ENCODE data around the gene RGMA. TPM values are rescaled to one million over a fixed set of nuclear protein-coding genes. Genes with fewer than 3 reads are reported as not detected.

RGMA gene
- total and polyA plus RNA-seq, 2 donors (not counting 1 experiment from before 2014, with no cell fraction given): not detected

GRCh38 chr15:93042691-93043378, 46.2 kb downstream of the RGMA start:
- peaks cover 0 to 10% (median 0%) of the 10 kb centered on the region in 4 experiments for H3K27me3 ChIP-seq (replicated peaks in 1 of 4; ENCODE audit: control extremely low read depth in 1 of 4, control insufficient read depth in 3 of 4, insufficient read depth in 4 of 4, low read length in 3 of 4)
- WGBS (ENCODE audit: insufficient coverage): 93% methylated on average over 18 of the region's 18 CpGs
- ATAC-seq (ENCODE audit: low read depth) (no peak), DNase-seq (no peak)
- H3K27ac Mint-ChIP-seq: no peak overlapping the region
- H3K4me3 Mint-ChIP-seq: no peak overlapping the region
- no peak overlapping the region for H3K9ac ChIP-seq (ENCODE audit: low read length)
- no peaks in the 10 kb centered on the region for H3K36me3 ChIP-seq (replicated peaks in 1 of 2; ENCODE audit: control extremely low read depth in 1 of 2, control insufficient read depth in 1 of 2, extremely low read depth in 1 of 2, insufficient read depth in 2 of 2, low read length in 1 of 2)
- TF ChIP-seq CTCF (IDR thresholded peaks at IDR 0.05) (no peak), EZH2 (IDR thresholded peaks at IDR 0.05; ENCODE audit: borderline replicate concordance, insufficient read depth, low read depth, low read length, poor library complexity, severe bottlenecking) (no peak)
- peaks cover 4% of the 10 kb centered on the region for H3K4me1 Mint-ChIP-seq
- H3K9me3 Mint-ChIP-seq (ENCODE audit: insufficient read depth): peaks cover 2% of the 10 kb centered on the region
- intact Hi-C loops (cut with micrococcal nuclease): no loop called here
- H3K27ac ChIP-seq (ENCODE audit: low read length in 2 of 2): no peak overlapping the region
- H3K27me3 Mint-ChIP-seq: peaks cover 25% of the 10 kb centered on the region
- peaks cover 0 to 15% (median 4%) of the 10 kb centered on the region in 3 donors for H3K9me3 ChIP-seq (ENCODE audit: control extremely low read depth in 1 of 3, control insufficient read depth in 2 of 3, insufficient read depth in 1 of 3, low read length in 2 of 3)
- peaks cover 5 to 6% of the 10 kb centered on the region in 2 donors for H3K4me1 ChIP-seq (ENCODE audit: control insufficient read depth in 2 of 2, insufficient read depth in 2 of 2, low read length in 2 of 2)
- ChIA-PET CTCF (no interaction called here), POLR2A (no interaction called here)
- H4K20me1 ChIP-seq (ENCODE audit: control insufficient read depth, insufficient read depth, low read length, poor library complexity, severe bottlenecking): no peaks in the 10 kb centered on the region
- no peak overlapping the region for H3K4me3 ChIP-seq (ENCODE audit: control extremely low read depth in 1 of 5, extremely low read depth in 1 of 5, insufficient read depth in 1 of 5, low read depth in 2 of 5, low read length in 4 of 5)
- H3K79me2 ChIP-seq (ENCODE audit: control insufficient read depth, insufficient read depth, low read length): no peaks in the 10 kb centered on the region
- H3K4me2 ChIP-seq (replicated peaks; ENCODE audit: low read depth, low read length, poor library complexity, severe bottlenecking): no peak overlapping the region
- no peak overlapping the region for H2AFZ ChIP-seq (ENCODE audit: insufficient read depth, low read depth, low read length, poor library complexity, severe bottlenecking)

- H4K20me1 ChIP-seq (ENCODE audit: control insufficient read depth, insufficient read depth, low read length, poor library complexity, severe bottlenecking): no peaks in the 10 kb centered on the region
- no peak overlapping the region for H3K4me3 ChIP-seq (ENCODE audit: control extremely low read depth in 1 of 5, extremely low read depth in 1 of 5, insufficient read depth in 1 of 5, low read depth in 2 of 5, low read length in 4 of 5)
- no peak overlapping the region for H3K27ac ChIP-seq (ENCODE audit: low read length in 2 of 2)
- 52% methylated on average over 3 of the region's 3 CpGs for WGBS (ENCODE audit: insufficient coverage)
- Mint-ChIP-seq H3K4me1 (no peaks in the 10 kb centered on the region), H3K4me3 (no peak overlapping the region), H3K27me3 (peaks cover 21% of the 10 kb centered on the region), H3K9me3 (ENCODE audit: insufficient read depth) (peaks cover 2% of the 10 kb centered on the region), H3K27ac (no peak overlapping the region)
- peaks cover 0 to 9% (median 0%) of the 10 kb centered on the region in 4 experiments for H3K27me3 ChIP-seq (replicated peaks in 1 of 4; ENCODE audit: control extremely low read depth in 1 of 4, control insufficient read depth in 3 of 4, insufficient read depth in 4 of 4, low read length in 3 of 4)
- no peaks in the 10 kb centered on the region for H3K4me1 ChIP-seq (ENCODE audit: control insufficient read depth in 2 of 2, insufficient read depth in 2 of 2, low read length in 2 of 2)
- ChIA-PET POLR2A (no interaction called here), CTCF (no interaction called here)
- TF ChIP-seq CTCF (IDR thresholded peaks at IDR 0.05): no peak
- no peak for TF ChIP-seq EZH2 (IDR thresholded peaks at IDR 0.05; ENCODE audit: borderline replicate concordance, insufficient read depth, low read depth, low read length, poor library complexity, severe bottlenecking)
- ATAC-seq (ENCODE audit: low read depth) (no peak), DNase-seq (no peak)
- intact Hi-C loops (cut with micrococcal nuclease): no loop called here
- H3K4me2 ChIP-seq (replicated peaks; ENCODE audit: low read depth, low read length, poor library complexity, severe bottlenecking): no peak overlapping the region
- no peak overlapping the region for H3K9ac ChIP-seq (ENCODE audit: low read length)
- H3K36me3 ChIP-seq (replicated peaks in 1 of 2; ENCODE audit: control extremely low read depth in 1 of 2, control insufficient read depth in 1 of 2, extremely low read depth in 1 of 2, insufficient read depth in 2 of 2, low read length in 1 of 2): no peaks in the 10 kb centered on the region
- peaks cover 0 to 15% (median 4%) of the 10 kb centered on the region in 3 donors for H3K9me3 ChIP-seq (ENCODE audit: control extremely low read depth in 1 of 3, control insufficient read depth in 2 of 3, insufficient read depth in 1 of 3, low read length in 2 of 3)
- H2AFZ ChIP-seq (ENCODE audit: insufficient read depth, low read depth, low read length, poor library complexity, severe bottlenecking): no peak overlapping the region
- no peaks in the 10 kb centered on the region for H3K79me2 ChIP-seq (ENCODE audit: control insufficient read depth, insufficient read depth, low read length)
Measured at GRCh38 chr15:93042211-93042610, 46.8 kb downstream of the RGMA start.
